Measurements from ENCODE around the gene CYP1A2.

The CYP1A2 gene

DNA sequence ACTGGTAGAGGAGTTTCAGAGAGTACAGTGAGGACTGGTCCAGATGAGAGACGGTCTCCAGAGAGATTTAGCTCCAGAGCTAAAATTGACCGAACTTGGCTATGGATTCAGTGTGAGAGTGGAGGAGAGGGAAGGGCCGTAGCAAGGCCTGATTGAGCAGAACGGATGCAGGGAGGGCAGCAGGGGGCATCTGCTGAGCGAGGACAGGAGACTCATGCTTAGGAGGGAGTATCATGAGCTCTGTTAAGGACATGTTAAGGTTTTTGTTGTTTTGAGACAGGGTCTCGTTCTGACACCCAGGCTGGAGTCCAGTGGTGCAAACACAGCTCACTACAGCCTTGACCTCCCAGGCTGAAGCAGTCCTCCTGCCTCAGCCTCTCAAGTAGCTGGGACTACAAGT is 56.3 kb downstream of the CYP1A2 start:
- Histone ChIP-seq H3K9ac (ENCODE audit: low read depth, low read length) (no peak overlapping the region), H4K20me1 (ENCODE audit: insufficient read depth, low read length) (peaks cover 8% of the 10 kb centered on the region), H3K27ac (ENCODE audit: low read length) (no peak overlapping the region), H3K4me3 (ENCODE audit: low read depth in 1 of 2, low read length in 2 of 2) (no peak overlapping the region), H3K36me3 (ENCODE audit: insufficient read depth, low read length) (peaks cover 44% of the 10 kb centered on the region), H3K9me3 (ENCODE audit: insufficient read depth, low read length, severe bottlenecking) (no peaks in the 10 kb centered on the region), H3K27me3 (ENCODE audit: insufficient read depth, low read length, poor library complexity) (no peaks in the 10 kb centered on the region), H3K4me2 (ENCODE audit: insufficient read depth, low read length) (no peak overlapping the region), H3K79me2 (ENCODE audit: insufficient read depth, low read length) (no peaks in the 10 kb centered on the region), H2AFZ (ENCODE audit: low read depth, low read length) (no peak overlapping the region), H3K4me1 (ENCODE audit: insufficient read depth, low read length) (no peaks in the 10 kb centered on the region)
- DNase-seq (no peak), ATAC-seq (ENCODE audit: insufficient read depth, low read depth) (no peak)
- TF ChIP-seq EZH2 (IDR thresholded peaks at IDR 0.05; ENCODE audit: borderline replicate concordance, low read depth, low read length, severe bottlenecking): no peak
- no peak for TF ChIP-seq CTCF (IDR thresholded peaks at IDR 0.05; ENCODE audit: borderline replicate concordance, extremely low read depth, low read length, poor library complexity, severe bottlenecking)

All from DND-41 (cell line).